Mononuclear cell (primary cell): ENCODE data around the gene GPC3. TPM values are rescaled to one million over a fixed set of nuclear protein-coding genes. Genes with fewer than 3 reads are reported as not detected.

ENCODE experiments used
- H3K27me3 ChIP-seq: 2 replicates; pipeline ENCODE4 v1.6.0; 2011; ENCODE audit warnings: low read length, control low read depth; ENCODE audit not compliant: insufficient read depth
- H3K4me1 ChIP-seq: 2 replicates; pipeline ENCODE4 v1.5.1; 2011; ENCODE audit warnings: mild to moderate bottlenecking, low read length, control low read depth; ENCODE audit not compliant: insufficient read depth
- H3K4me3 ChIP-seq: 2 replicates; pipeline ENCODE4 v1.5.1; 2011; ENCODE audit warnings: mild to moderate bottlenecking, low read length, moderate library complexity
- H3K9me3 ChIP-seq: 2 replicates; pipeline ENCODE4 v1.5.1; 2011; ENCODE audit warnings: low read depth, mild to moderate bottlenecking, control low read depth, low read length
- total RNA-seq: library from RNA; depleted of rRNA; stranded (reverse); fragments of >200 nt; gene quantifications from one replicate; pipeline ENCODE4 v1.2.3, GENCODE V29; 2012

GPC3 gene
- total RNA-seq, 1 donor, result 0.31 TPM

- Histone ChIP-seq H3K4me3 (no peak overlapping the region), H3K9me3 (no peaks in the 10 kb centered on the region), H3K4me1 (peaks cover 9% of the 10 kb centered on the region), H3K27me3 (no peaks in the 10 kb centered on the region)
Observed at GRCh38 chrX:133602881-133603280, 382.5 kb downstream of the GPC3 start.

- Histone ChIP-seq H3K4me1 (no peaks in the 10 kb centered on the region), H3K4me3 (no peak overlapping the region), H3K27me3 (no peaks in the 10 kb centered on the region), H3K9me3 (no peaks in the 10 kb centered on the region)
Observed at GRCh38 chrX:133601116-133601515, 384.3 kb downstream of the GPC3 start.

GRCh38 chrX:133600536-133600935, 384.9 kb downstream of the GPC3 start:
- no peaks in the 10 kb centered on the region for H3K9me3 ChIP-seq
- no peaks in the 10 kb centered on the region for H3K27me3 ChIP-seq
- no peaks in the 10 kb centered on the region for H3K4me1 ChIP-seq
- no peak overlapping the region for H3K4me3 ChIP-seq

GRCh38 chrX:133598601-133599335, 386.6 kb downstream of the GPC3 start:
- Histone ChIP-seq H3K27me3 (no peaks in the 10 kb centered on the region), H3K4me1 (no peaks in the 10 kb centered on the region), H3K4me3 (no peak overlapping the region), H3K9me3 (no peaks in the 10 kb centered on the region)

GRCh38 chrX:133594156-133594555, 391.2 kb downstream of the GPC3 start:
- no peaks in the 10 kb centered on the region for H3K4me1 ChIP-seq

GRCh38 chrX:133593531-133593930, 391.9 kb downstream of the GPC3 start:
- H3K4me1 ChIP-seq, result no peaks in the 10 kb centered on the region
- no peak overlapping the region for H3K4me3 ChIP-seq
- no peaks in the 10 kb centered on the region for H3K9me3 ChIP-seq
- no peaks in the 10 kb centered on the region for H3K27me3 ChIP-seq

More at GRCh38 chrX:133594156-133594555, 391.2 kb downstream of the GPC3 start:
- no peak overlapping the region for H3K4me3 ChIP-seq
- H3K27me3 ChIP-seq, result no peaks in the 10 kb centered on the region
- H3K9me3 ChIP-seq, result no peaks in the 10 kb centered on the region

GRCh38 chrX:133590703-133591505, 394.5 kb downstream of the GPC3 start:
- Histone ChIP-seq H3K4me1 (no peaks in the 10 kb centered on the region), H3K27me3 (no peaks in the 10 kb centered on the region), H3K9me3 (no peaks in the 10 kb centered on the region), H3K4me3 (no peak overlapping the region)

- no peaks in the 10 kb centered on the region for H3K9me3 ChIP-seq
- H3K4me1 ChIP-seq, result no peaks in the 10 kb centered on the region
- H3K27me3 ChIP-seq, result no peaks in the 10 kb centered on the region
- no peak overlapping the region for H3K4me3 ChIP-seq
Observed at GRCh38 chrX:133588827-133589226, 396.6 kb downstream of the GPC3 start.

DNA sequence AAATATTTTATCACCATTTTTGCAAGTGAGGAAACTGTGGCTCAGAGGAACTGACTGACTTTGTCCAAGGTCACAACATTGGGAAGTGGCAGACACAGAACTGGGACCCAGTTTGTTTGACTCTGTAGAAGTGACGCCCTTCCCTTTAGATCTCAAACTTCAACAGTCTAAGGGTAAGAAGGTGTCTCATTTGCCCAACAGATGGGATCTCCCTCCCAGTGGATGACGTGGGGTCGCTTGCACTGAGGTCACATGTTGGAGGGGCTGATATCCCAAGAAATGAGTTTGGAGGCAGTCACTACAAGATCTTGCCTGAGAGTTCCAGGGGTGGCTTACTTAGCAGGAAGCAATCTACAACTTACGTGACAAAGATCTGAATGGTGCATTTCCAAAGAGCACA, 397.6 kb downstream of the GPC3 start:
- no peaks in the 10 kb centered on the region for H3K4me1 ChIP-seq
- no peaks in the 10 kb centered on the region for H3K27me3 ChIP-seq
- no peaks in the 10 kb centered on the region for H3K9me3 ChIP-seq
- no peak overlapping the region for H3K4me3 ChIP-seq

GRCh38 chrX:133587071-133587470, 398.3 kb downstream of the GPC3 start:
- no peak overlapping the region for H3K4me3 ChIP-seq
- H3K27me3 ChIP-seq, result no peaks in the 10 kb centered on the region
- no peaks in the 10 kb centered on the region for H3K9me3 ChIP-seq
- no peaks in the 10 kb centered on the region for H3K4me1 ChIP-seq

GRCh38 chrX:133586443-133586842, 399.0 kb downstream of the GPC3 start:
- Histone ChIP-seq H3K9me3 (no peaks in the 10 kb centered on the region), H3K4me1 (no peaks in the 10 kb centered on the region), H3K27me3 (no peaks in the 10 kb centered on the region), H3K4me3 (no peak overlapping the region)

- H3K4me3 ChIP-seq, result no peak overlapping the region
- H3K4me1 ChIP-seq, result no peaks in the 10 kb centered on the region
- H3K9me3 ChIP-seq, result no peaks in the 10 kb centered on the region
- no peaks in the 10 kb centered on the region for H3K27me3 ChIP-seq
Observed at GRCh38 chrX:133583825-133584224, 401.6 kb downstream of the GPC3 start.

DNA sequence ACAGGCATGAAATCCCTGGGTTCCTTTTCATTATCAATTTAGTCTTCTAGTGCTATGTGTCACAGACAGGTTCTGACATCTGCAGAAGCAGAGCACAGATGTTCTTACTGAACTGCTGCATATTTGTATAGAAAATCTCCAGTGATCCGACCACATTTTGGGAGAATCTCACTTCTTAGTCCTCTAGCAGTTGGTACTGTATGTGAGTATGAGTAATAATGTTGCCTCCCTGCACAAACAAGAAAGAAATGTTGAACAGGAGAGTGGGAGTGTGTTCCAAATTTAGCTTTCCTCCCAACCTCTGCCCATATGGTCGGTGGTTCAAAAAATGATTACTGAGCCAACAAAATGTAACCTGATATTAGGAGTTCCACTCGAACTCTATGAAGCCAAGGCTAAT, 404.8 kb downstream of the GPC3 start:
- Histone ChIP-seq H3K27me3 (no peaks in the 10 kb centered on the region), H3K9me3 (no peaks in the 10 kb centered on the region), H3K4me1 (no peaks in the 10 kb centered on the region), H3K4me3 (no peak overlapping the region)

DNA sequence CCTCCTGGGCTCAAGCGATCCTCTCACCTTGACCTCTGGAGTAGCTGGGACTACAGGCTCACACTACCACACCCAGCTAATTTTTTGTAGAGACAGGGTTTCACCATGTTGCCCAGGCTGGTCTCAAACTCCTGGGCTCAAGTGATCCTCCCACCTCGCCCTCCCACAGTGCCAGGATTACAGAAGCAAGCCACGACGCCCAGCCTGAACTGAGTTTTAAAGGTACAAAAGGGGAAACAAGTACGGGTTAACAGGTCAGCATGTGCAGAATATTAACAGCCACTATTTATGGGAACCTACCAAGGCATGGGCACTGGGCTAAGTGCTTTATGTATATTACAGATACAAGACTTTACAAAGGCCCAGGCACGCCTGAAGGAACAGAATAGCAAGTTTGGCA, 405.8 kb downstream of the GPC3 start:
- no peak overlapping the region for H3K4me3 ChIP-seq
- no peaks in the 10 kb centered on the region for H3K27me3 ChIP-seq
- H3K9me3 ChIP-seq, result no peaks in the 10 kb centered on the region
- H3K4me1 ChIP-seq, result no peaks in the 10 kb centered on the region

DNA sequence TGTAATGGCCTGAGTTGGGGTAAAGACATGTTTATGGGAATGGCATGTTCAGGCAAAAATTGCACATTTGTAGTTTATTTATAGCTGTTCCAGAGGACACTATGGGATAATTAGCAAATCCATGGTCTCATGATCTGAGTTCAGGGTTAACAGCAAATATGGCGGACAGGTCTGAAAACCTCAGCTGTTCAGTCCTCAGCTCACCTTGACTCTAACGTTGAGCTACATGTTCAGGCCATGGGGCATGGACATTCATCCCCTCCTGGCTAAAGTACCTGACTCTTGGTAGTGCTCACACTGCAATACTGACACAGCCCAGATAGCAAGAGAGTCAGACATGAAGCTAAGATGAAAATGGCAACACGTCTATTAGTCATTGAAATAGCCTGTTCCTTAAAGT, 408.5 kb downstream of the GPC3 start:
- Histone ChIP-seq H3K4me1 (no peaks in the 10 kb centered on the region), H3K4me3 (no peak overlapping the region), H3K27me3 (no peaks in the 10 kb centered on the region), H3K9me3 (no peaks in the 10 kb centered on the region)
